ENCODE results near the gene CLDND1. TPM values are rescaled to one million over a fixed set of nuclear protein-coding genes. Genes with fewer than 3 reads are reported as not detected.

Gene CLDND1
- total and polyA plus RNA-seq, 8 donors: 20.6 to 161 (median 75.7) TPM

DNA sequence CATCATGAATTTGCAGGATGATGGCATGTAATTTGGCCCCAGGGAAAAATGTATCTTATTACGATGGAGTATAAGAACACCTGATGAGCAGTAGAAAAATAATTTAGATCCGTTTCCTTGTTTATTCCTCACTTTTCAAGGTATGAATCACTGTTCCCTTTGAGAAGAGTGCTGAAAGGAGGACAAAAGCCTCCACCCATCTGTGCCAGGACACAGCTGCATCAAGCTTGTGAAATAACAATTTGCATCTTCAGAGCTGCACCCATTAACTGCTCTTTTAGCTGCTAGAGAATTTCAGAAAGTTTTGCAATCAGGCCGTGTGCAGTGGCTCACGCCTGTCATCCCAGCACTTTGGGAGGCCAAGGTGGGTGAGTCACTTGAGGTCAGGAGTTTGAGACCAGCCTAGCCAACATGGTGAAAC, 9.6 kb downstream of the CLDND1 start:
- Histone ChIP-seq H3K4me1 (no peaks in the 10 kb centered on the region), H3K9me3 (no peaks in the 10 kb centered on the region), H3K36me3 (peaks cover 5 to 53% (median 52%) of the 10 kb centered on the region in 4 donors), H3K27ac (no peak overlapping the region), H3K4me3 (no peak overlapping the region), H3K27me3 (no peaks in the 10 kb centered on the region)
- WGBS, 5 donors: 73 to 79% (median 74%) methylated on average over 4 of the region's 4 CpGs
- TF ChIP-seq EP300 (IDR thresholded peaks at IDR 0.05): no peak
- no peak for TF ChIP-seq CTCF (IDR thresholded peaks at IDR 0.05)
- TF ChIP-seq POLR2A (IDR thresholded peaks at IDR 0.05): no peak
- TF ChIP-seq POLR2AphosphoS5 (IDR thresholded peaks at IDR 0.05): peak in 2 of 3 donors; percentile 8 to 34
- DNase-seq: no peak
- intact Hi-C loops (cut with DNase I; ENCODE audit: low total_unique reads): no loop called here

- no peak for DNase-seq
- intact Hi-C loops (cut with DNase I; ENCODE audit: low total_unique reads): no loop called here
- no peaks in the 10 kb centered on the region for H3K9me3 ChIP-seq
- H3K4me3 ChIP-seq: no peak overlapping the region
- no peaks in the 10 kb centered on the region for H3K27me3 ChIP-seq
- H3K4me1 ChIP-seq: no peaks in the 10 kb centered on the region
- WGBS, 5 donors: 84 to 89% (median 87%) methylated on average over 4 of the region's 4 CpGs
- peaks cover 5 to 51% (median 47%) of the 10 kb centered on the region in 4 donors for H3K36me3 ChIP-seq
- no peak for TF ChIP-seq EP300 (IDR thresholded peaks at IDR 0.05)
- no peak for TF ChIP-seq POLR2AphosphoS5 (IDR thresholded peaks at IDR 0.05)
- TF ChIP-seq CTCF (IDR thresholded peaks at IDR 0.05): no peak
- TF ChIP-seq POLR2A (IDR thresholded peaks at IDR 0.05): no peak
- H3K27ac ChIP-seq: no peak overlapping the region
Measured at GRCh38 chr3:98512576-98512975, 10.1 kb downstream of the CLDND1 start.

DNA sequence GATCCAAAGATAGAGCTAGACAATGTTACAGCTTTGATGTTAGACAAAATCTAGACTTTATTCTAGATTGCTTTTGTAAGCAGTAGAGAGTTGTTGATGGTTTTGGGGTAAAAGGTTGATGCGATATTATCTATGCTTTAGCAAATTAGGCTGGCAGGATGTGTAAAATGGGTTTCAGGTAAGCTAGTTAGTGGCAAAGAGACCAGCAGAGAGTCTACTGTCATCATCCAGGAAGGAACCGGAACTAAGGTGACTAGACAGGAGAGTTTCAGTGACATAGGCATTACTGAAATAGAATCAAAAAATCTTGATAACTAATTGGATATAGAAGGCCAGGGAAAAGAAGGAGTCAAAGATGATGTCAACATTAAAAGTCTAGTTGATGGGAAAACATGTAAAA, 14.1 kb downstream of the CLDND1 start:
- H3K4me1 ChIP-seq: no peaks in the 10 kb centered on the region
- no peaks in the 10 kb centered on the region for H3K9me3 ChIP-seq
- TF ChIP-seq POLR2AphosphoS5 (IDR thresholded peaks at IDR 0.05) (no peak), POLR2A (IDR thresholded peaks at IDR 0.05) (no peak), EP300 (IDR thresholded peaks at IDR 0.05) (no peak), CTCF (IDR thresholded peaks at IDR 0.05) (no peak)
- H3K27me3 ChIP-seq: no peaks in the 10 kb centered on the region
- H3K36me3 ChIP-seq: peaks cover 0 to 19% (median 15%) of the 10 kb centered on the region in 4 donors
- DNase-seq: no peak
- no peak overlapping the region for H3K27ac ChIP-seq
- H3K4me3 ChIP-seq: no peak overlapping the region
- 90 to 96% (median 93%) methylated on average over 2 of the region's 2 CpGs for WGBS, 5 donors
- intact Hi-C loops (cut with DNase I; ENCODE audit: low total_unique reads): no loop called here

DNA sequence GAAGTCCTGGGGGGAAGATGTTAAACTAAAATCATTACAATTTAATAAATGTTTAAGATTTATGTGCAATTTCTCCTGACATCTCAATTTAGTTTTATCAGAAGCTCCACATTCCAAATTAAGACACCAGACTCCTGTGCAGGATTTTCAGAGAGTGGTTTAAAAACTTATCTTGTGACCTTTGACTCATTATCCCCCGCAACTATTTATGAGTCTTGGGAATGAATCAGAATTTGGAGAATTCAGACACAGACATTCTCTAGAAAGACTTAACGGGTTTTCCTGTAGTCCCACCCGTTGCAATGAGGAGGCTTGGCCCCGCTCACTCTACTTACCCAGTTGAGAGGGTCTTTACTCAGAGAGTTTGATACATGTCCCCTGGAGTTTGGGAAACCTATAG, 18.2 kb downstream of the CLDND1 start:
- no peaks in the 10 kb centered on the region for H3K9me3 ChIP-seq
- DNase-seq: no peak
- no peak for TF ChIP-seq POLR2A (IDR thresholded peaks at IDR 0.05)
- no peak for TF ChIP-seq CTCF (IDR thresholded peaks at IDR 0.05)
- TF ChIP-seq POLR2AphosphoS5 (IDR thresholded peaks at IDR 0.05): no peak
- no peak for TF ChIP-seq EP300 (IDR thresholded peaks at IDR 0.05)
- peaks cover 0 to 5% (median 2%) of the 10 kb centered on the region in 4 donors for H3K36me3 ChIP-seq
- H3K4me3 ChIP-seq: no peak overlapping the region
- H3K27ac ChIP-seq: no peak overlapping the region
- H3K4me1 ChIP-seq: no peaks in the 10 kb centered on the region
- WGBS, 5 donors: 70 to 80% (median 75%) methylated on average over 4 of the region's 4 CpGs
- no peaks in the 10 kb centered on the region for H3K27me3 ChIP-seq
- intact Hi-C loops (cut with DNase I; ENCODE audit: low total_unique reads): no loop called here

Measured in stomach (tissue), 9 donors.